Calu3 (cell line): ENCODE data around the gene KIF15. TPM values are rescaled to one million over a fixed set of nuclear protein-coding genes. Genes with fewer than 3 reads are reported as not detected.

ENCODE experiments used
- BruUV-seq: library from RNA; stranded (reverse); fragments of 400-500 nt; replicated peaks from 2 replicates; lab custom pipeline; 2021; lab: Mats Ljungman, UMichigan
- CTCF ChIA-PET: fragments of 300-600 bp; sonication (Branson Sonifier 250); formaldehyde crosslinking; loops from one replicate; lab custom pipeline; 2022; ENCODE audit warnings: antibody characterized with exemption; lab: Charles Lee
- DNase-seq: peaks from one replicate; pipeline ENCODE4 v3.0.0; 2022
- H3K27ac Mint-ChIP-seq: one replicate; pipeline ENCODE4 v1.8.0; 2022; ENCODE audit warnings: mixed read lengths; ENCODE audit not compliant: unreplicated experiment
- H3K27me3 Mint-ChIP-seq: one replicate; pipeline ENCODE4 v1.8.0; 2022; ENCODE audit warnings: mixed read lengths; ENCODE audit not compliant: unreplicated experiment
- H3K36me3 Mint-ChIP-seq: one replicate; pipeline ENCODE4 v1.8.0; 2022; ENCODE audit warnings: mild to moderate bottlenecking, moderate library complexity, mixed read lengths; ENCODE audit not compliant: insufficient read depth, unreplicated experiment
- H3K4me1 Mint-ChIP-seq: one replicate; pipeline ENCODE4 v1.8.0; 2022; ENCODE audit warnings: mild to moderate bottlenecking, low read depth, mixed read lengths; ENCODE audit not compliant: unreplicated experiment
- H3K4me3 Mint-ChIP-seq: one replicate; pipeline ENCODE4 v1.8.0; 2022; ENCODE audit warnings: mild to moderate bottlenecking, low read depth, moderate library complexity, mixed read lengths; ENCODE audit not compliant: unreplicated experiment
- H3K9me3 Mint-ChIP-seq: one replicate; pipeline ENCODE4 v1.8.0; 2022; ENCODE audit warnings: low read depth, mixed read lengths; ENCODE audit not compliant: unreplicated experiment
- intact Hi-C: fragments of 100-400 bp; cut with micrococcal nuclease; formaldehyde crosslinking; loops from one replicate; pipeline ENCODE4 v1.10.0; 2022; ENCODE audit not compliant: unreplicated experiment
- total RNA-seq: library from RNA; stranded (reverse); gene quantifications from 2 replicates; pipeline ENCODE4 v1.2.3, GENCODE V29; 2022
- TF ChIP-seq, protein P1 (sequence below): fragments of 200-600 bp; IDR thresholded peaks from one replicate; pipeline ENCODE4 v1.8.0; 2022; ENCODE audit warnings: antibody characterized with exemption; ENCODE audit not compliant: unreplicated experiment

Gene KIF15
- total RNA-seq, 1 experiment from 2014 or later = 18.4 TPM

- Mint-ChIP-seq H3K4me1 (peaks cover 17% of the 10 kb centered on the region), H3K9me3 (no peaks in the 10 kb centered on the region), H3K4me3 (no peak overlapping the region), H3K27me3 (no peaks in the 10 kb centered on the region), H3K36me3 (no peaks in the 10 kb centered on the region), H3K27ac (peak overlapping the region; percentile 14)
- CTCF ChIA-PET = no interaction called here
- no TSS peak for BruUV-seq
- intact Hi-C loops = no loop called here
- TF ChIP-seq, protein P1, sequence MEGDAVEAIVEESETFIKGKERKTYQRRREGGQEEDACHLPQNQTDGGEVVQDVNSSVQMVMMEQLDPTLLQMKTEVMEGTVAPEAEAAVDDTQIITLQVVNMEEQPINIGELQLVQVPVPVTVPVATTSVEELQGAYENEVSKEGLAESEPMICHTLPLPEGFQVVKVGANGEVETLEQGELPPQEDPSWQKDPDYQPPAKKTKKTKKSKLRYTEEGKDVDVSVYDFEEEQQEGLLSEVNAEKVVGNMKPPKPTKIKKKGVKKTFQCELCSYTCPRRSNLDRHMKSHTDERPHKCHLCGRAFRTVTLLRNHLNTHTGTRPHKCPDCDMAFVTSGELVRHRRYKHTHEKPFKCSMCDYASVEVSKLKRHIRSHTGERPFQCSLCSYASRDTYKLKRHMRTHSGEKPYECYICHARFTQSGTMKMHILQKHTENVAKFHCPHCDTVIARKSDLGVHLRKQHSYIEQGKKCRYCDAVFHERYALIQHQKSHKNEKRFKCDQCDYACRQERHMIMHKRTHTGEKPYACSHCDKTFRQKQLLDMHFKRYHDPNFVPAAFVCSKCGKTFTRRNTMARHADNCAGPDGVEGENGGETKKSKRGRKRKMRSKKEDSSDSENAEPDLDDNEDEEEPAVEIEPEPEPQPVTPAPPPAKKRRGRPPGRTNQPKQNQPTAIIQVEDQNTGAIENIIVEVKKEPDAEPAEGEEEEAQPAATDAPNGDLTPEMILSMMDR = no peak
- no peak for DNase-seq
These were observed 131.1 kb downstream of the KIF15 start for GRCh38 chr3:44892689-44893088.

DNA sequence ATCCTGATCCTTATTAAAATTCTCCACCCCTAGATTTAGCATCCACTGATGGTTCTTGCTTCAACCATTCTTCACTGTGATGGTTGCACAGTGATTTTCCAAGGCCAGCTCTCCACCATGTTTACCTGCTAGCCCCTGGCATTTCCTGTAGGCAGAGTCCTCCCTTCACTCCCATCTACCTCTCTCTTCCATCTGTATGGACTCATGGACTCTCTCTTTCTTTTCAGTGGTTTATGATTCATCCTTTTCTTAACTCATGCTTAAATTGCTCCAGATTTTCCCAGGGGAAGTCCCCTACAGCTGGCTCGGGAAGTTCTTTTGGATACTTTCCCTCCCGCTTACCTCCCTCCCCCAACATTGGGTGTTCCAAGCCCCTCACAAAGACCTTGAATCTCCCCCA, 131.5 kb downstream of the KIF15 start:
- Mint-ChIP-seq H3K36me3 (no peaks in the 10 kb centered on the region), H3K27me3 (no peaks in the 10 kb centered on the region), H3K9me3 (no peaks in the 10 kb centered on the region), H3K4me1 (peaks cover 17% of the 10 kb centered on the region), H3K27ac (peak overlapping the region; percentile 14), H3K4me3 (no peak overlapping the region)
- CTCF ChIA-PET = no interaction called here
- intact Hi-C loops = no loop called here
- TF ChIP-seq, protein P1 = no peak
- DNase-seq = no peak
- BruUV-seq = no TSS peak

- CTCF ChIA-PET = interaction anchor here (0.6 to 1.6 kb wide), 4 partner anchors 9 to 490 kb away, joined by 3 to 4 read pairs (median 4); no protein-coding TSS in a partner anchor
- DNase-seq = no peak
- Mint-ChIP-seq H3K9me3 (no peaks in the 10 kb centered on the region), H3K27ac (no peak overlapping the region), H3K4me3 (no peak overlapping the region), H3K27me3 (no peaks in the 10 kb centered on the region), H3K4me1 (peaks cover 17% of the 10 kb centered on the region), H3K36me3 (no peaks in the 10 kb centered on the region)
- intact Hi-C loops = no loop called here
- TF ChIP-seq, protein P1 = no peak
- BruUV-seq = no TSS peak
These were observed 132.9 kb downstream of the KIF15 start for GRCh38 chr3:44894485-44894884.

- Mint-ChIP-seq H3K9me3 (no peaks in the 10 kb centered on the region), H3K27me3 (no peaks in the 10 kb centered on the region), H3K27ac (no peak overlapping the region), H3K4me1 (peaks cover 9% of the 10 kb centered on the region), H3K4me3 (no peak overlapping the region), H3K36me3 (no peaks in the 10 kb centered on the region)
- DNase-seq = no peak
- CTCF ChIA-PET = no interaction called here
- BruUV-seq = no TSS peak
- TF ChIP-seq, protein P1 = no peak
- intact Hi-C loops = no loop called here
These were observed 134.8 kb downstream of the KIF15 start for GRCh38 chr3:44896440-44896839.
